GM10248 (cell line): ENCODE results near the gene HSDL2.
"Not testable (repeated sequence)": the region's sequence is repeated elsewhere in the genome, so short reads cannot be mapped to it uniquely, and the experiment has no call there.

Source experiments
- CTCF ChIA-PET: fragments of 300-600 bp; sonication (Branson Sonifier 250); formaldehyde crosslinking; extraction: SDS; loops from one replicate; lab custom pipeline; 2021; ENCODE audit warnings: antibody characterized with exemption; lab: Yijun Ruan, JAX
- POLR2A ChIA-PET: fragments of 350-650 bp; sonication (Branson Sonifier 250); formaldehyde crosslinking; extraction: SDS; loops from one replicate; lab custom pipeline; 2020; ENCODE audit warnings: antibody characterized with exemption; lab: Yijun Ruan, JAX
- DNase-seq: peaks from one replicate; pipeline ENCODE4 v3.0.0; 2012; ENCODE audit errors: extremely low spot score
- TF ChIP-seq, protein P1 (sequence below): IDR thresholded peaks from 2 replicates; pipeline ENCODE4 v1.5.1; 2012; ENCODE audit warnings: mild to moderate bottlenecking, low read depth; ENCODE audit errors: extremely low read depth, missing control alignments, control extremely low read depth

The HSDL2 gene

DNA sequence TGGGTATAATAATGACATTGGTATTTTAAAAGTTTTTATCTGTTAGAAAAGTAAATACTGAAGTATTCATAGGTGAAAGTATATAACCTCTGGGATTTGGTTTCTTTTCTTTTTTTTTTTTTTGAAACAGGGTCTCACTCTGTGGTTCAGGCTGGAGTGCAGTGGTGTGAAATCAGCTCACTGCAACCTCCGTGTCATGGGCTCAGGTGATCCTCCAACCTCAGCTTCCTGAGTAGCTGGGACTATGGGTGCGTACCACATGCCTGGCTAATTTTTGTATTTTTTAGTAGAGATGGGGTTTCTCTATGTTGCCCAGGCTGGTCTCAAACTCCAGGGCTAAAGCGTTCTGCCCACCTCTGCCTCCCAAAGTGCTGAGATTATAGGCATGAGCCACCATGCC is 7.2 kb downstream of the HSDL2 start:
- DNase-seq, result no peak
- CTCF ChIA-PET, result interaction anchor here (1.0 to 1.1 kb wide), 2 partner anchors 10 to 25 kb away, joined by 3 read pairs; no protein-coding TSS in a partner anchor
- POLR2A ChIA-PET, result interaction anchor here (0.6 kb wide), 1 partner anchor 11 kb away, joined by 3 read pairs; no protein-coding TSS in a partner anchor
- TF ChIP-seq, protein P1, sequence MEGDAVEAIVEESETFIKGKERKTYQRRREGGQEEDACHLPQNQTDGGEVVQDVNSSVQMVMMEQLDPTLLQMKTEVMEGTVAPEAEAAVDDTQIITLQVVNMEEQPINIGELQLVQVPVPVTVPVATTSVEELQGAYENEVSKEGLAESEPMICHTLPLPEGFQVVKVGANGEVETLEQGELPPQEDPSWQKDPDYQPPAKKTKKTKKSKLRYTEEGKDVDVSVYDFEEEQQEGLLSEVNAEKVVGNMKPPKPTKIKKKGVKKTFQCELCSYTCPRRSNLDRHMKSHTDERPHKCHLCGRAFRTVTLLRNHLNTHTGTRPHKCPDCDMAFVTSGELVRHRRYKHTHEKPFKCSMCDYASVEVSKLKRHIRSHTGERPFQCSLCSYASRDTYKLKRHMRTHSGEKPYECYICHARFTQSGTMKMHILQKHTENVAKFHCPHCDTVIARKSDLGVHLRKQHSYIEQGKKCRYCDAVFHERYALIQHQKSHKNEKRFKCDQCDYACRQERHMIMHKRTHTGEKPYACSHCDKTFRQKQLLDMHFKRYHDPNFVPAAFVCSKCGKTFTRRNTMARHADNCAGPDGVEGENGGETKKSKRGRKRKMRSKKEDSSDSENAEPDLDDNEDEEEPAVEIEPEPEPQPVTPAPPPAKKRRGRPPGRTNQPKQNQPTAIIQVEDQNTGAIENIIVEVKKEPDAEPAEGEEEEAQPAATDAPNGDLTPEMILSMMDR, result no peak

DNA sequence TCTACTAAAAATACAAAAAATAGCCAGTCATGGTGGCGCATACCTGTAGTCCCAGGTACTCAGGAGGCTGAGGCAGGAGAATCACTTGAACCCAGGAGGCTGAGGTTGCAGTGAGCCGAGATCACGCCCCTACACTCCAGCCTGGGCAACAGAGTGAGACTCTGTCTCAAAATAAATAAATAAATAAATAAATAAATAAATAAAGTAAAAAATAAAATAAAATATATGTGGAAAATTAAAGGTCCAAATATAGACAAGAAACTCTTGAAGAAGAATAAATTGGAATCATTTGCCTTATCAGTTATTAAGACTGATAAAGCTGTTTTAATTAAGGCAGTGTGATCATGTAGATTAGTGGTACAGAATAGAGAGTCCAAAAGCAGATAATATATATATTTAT is 10.0 kb downstream of the HSDL2 start:
- POLR2A ChIA-PET, DNase-seq, CTCF ChIA-PET: not testable (repeated sequence)

DNA sequence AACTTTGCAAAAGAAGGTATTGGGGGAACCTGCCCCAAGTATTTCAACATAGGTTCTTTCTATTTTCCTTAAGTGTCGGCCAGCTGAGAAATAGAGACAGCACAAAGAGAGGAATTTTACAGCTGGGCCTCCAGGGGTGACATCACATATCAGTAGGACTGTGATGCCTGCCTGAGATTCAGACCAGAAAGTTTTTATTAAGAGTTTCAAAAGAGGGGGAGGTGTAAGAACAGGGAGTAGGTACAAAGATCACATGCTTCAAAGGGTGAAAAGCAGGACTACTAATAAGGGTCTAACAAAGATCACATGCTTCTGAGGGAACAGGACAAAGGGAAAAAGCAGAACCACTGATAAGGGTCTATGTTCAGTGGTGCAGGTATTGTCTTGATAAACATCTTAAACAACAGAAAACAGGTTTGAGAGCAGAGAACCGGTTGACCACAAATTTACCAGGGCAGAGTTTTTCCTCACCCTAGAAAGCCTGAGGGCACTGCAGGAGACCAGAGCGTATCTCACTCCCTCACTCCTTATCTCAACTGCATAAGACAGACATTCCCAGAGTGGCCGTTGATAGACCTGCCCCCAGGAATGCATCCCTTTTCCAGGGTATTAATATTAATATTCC is 12.1 kb downstream of the HSDL2 start:
- POLR2A ChIA-PET, result interaction anchor here (0.6 kb wide), 1 partner anchor 12 kb away, joined by 4 read pairs; the partner anchor contains the start of gene HSDL2
- CTCF ChIA-PET, DNase-seq: not testable (repeated sequence)

DNA sequence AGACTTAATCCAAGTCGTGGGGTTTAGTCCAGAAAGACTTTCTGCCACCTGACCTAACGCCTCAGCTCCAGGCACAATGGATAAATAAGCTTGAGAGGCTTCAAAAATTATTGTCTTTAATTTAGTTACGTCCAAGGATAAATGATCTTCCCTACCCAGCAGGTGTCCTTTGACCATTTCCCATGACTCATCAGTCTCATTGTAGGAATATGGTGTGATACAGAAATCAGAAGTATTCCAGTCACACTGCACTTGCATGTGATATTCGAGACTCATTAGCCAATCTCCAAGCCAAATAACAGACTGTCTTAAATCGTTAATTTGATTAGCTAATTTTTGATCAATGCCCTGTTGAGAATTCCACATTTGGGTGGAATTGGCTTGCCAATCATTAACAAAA is 13.2 kb downstream of the HSDL2 start:
- POLR2A ChIA-PET, DNase-seq, CTCF ChIA-PET: not testable (repeated sequence)

DNA sequence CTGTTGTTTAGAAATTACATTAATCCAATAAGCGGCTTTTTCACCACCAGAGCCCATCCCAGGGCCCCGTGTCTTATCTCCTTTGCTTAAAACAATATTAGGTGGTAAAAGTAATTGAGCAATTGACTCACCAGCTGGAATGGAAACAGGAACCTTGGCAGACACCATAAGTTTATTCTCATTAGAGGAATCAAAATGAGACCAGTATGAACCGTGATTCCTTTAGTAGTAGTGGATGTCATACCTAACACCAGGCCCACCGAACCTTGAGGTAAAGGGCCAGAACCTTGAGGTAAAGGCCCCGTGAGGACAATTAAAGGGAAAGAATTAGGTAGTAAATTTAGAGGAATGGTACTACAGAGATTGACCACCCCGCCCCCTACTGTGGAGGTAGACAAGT is 16.5 kb downstream of the HSDL2 start:
- ChIA-PET CTCF (interaction anchor here (1.1 kb wide), 1 partner anchor 10 kb away, joined by 3 read pairs; no protein-coding TSS in a partner anchor), POLR2A (no interaction called here)
- DNase-seq, result no peak
- TF ChIP-seq, protein P1, result no peak

DNA sequence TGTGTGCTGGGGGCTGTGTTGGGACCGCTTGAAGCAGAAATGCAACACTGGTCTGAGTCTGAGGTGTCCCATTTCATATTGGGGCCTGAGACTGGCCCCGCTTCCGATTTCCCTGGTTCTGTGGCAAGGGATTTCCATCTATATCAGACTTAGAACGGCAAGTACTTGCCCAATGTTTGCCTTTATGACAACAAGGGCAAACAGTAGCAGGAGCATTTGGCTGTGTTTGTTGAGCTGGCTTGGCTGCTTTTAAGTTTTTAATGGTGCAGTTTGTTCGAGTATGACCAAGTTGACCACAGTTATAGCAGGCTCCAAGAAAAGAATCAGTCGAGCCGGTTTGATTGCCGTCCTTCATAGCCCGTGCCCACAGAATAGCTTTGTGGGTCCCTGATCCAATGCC is 17.0 kb downstream of the HSDL2 start:
- ChIA-PET POLR2A (no interaction called here), CTCF (interaction anchor here (1.1 kb wide), 1 partner anchor 10 kb away, joined by 3 read pairs; no protein-coding TSS in a partner anchor)
- no peak for DNase-seq
- TF ChIP-seq, protein P1, result no peak

DNA sequence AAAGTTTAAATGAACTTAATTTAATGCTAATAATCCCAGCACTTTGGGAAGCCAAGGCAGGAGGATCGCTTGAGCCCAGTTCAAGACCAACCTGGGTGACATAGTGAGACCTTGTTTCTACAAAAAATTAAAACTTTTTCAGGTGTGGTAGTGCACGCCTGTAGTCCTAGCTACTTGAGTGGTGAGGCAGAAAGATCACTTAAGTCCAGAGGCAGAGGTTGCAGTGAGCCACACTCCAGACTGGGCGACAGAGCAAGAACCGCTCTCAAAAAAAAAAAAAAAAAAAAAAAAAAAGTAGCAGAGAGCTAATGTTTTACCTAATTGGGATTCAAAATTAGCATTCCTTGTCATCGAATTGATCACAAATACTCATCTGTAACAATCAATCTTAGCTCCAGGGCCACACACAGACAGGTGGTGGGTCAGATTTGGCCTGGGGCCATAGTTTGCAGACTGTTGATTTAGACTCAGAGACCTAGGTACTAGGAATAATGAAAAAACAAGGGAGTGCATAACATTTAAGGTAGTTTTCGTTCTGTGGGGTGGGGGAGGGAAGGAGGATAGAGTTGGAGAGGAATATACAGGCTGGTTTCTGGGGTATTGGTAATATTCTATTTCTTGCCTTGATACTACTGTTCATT is 21.4 kb downstream of the HSDL2 start:
- ChIA-PET POLR2A (no interaction called here), CTCF (no interaction called here)
- DNase-seq, result no peak
- TF ChIP-seq, protein P1, result no peak

DNA sequence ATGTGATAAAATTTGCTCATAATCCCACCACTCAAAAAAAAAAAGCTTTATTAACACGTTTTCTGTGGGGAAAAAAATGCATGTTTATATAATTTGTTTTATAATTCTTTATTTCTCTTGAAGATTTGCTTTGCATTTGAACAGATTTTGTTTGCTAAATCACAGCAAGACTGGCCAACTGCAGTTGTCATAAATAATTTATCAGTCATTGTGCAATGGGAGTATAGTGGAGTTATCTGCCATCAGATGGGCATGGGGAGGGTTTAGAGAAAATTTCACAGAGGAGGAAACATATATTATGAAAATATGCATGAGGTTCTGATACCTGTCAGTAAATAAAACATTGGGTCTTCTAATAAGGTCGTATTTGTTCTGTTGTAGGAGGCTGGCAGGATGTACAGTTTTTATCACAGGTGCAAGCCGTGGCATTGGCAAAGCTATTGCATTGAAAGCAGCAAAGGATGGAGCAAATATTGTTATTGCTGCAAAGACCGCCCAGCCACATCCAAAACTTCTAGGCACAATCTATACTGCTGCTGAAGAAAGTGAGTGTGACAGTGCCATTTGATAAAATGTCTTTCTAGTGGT is 23.8 kb downstream of the HSDL2 start:
- POLR2A ChIA-PET, result no interaction called here
- TF ChIP-seq, protein P1, result no peak
- no peak for DNase-seq
- CTCF ChIA-PET, result interaction anchor here (0.6 kb wide), 1 partner anchor 389 kb away, joined by 3 read pairs; no protein-coding TSS in a partner anchor
